ENCODE measurements around the gene RBM18.

RBM18 gene

DNA sequence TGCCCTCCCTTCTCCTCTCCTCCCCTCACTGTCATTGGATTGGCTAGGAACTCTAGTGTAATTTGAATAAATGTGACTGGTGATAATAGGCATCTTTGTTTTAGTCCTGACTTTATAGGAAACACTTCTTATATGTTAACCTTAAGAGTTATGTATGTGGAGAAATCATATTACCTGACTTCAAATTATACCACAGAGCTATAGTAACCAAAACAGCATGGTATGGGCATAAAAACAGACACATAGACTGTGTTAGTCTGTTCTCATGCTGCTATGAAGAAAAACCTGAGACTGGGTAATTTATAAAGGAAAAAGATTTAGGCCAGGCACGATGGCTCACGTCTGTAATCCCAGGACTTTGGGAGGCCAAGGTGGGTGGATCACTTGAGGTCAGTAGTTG is 9.4 kb upstream of the RBM18 start:
- no peaks in the 10 kb centered on the region for H3K4me1 ChIP-seq (ENCODE audit: insufficient read depth, insufficient read length)
- no peak for DNase-seq (ENCODE audit: low read depth, low spot score)
- H3K9ac ChIP-seq (ENCODE audit: insufficient read length, low read depth): no peak overlapping the region
- H3K36me3 ChIP-seq (ENCODE audit: insufficient read depth, insufficient read length, low read length): peaks cover 52% of the 10 kb centered on the region
- TF ChIP-seq ZNF274 (IDR thresholded peaks at IDR 0.05; ENCODE audit: low read depth, low read length) (no peak), SUZ12 (IDR thresholded peaks at IDR 0.05; ENCODE audit: extremely low read depth, insufficient read depth, insufficient read length) (no peak), YY1 (IDR thresholded peaks at IDR 0.05; ENCODE audit: insufficient read depth, insufficient read length) (no peak)
- H3K4me3 ChIP-seq (ENCODE audit: insufficient read length, low read depth): no peak overlapping the region
- no peaks in the 10 kb centered on the region for H3K27me3 ChIP-seq (ENCODE audit: insufficient read depth, insufficient read length)
- peaks cover 16% of the 10 kb centered on the region for H3K9me3 ChIP-seq (ENCODE audit: insufficient read depth, low read length)

DNA sequence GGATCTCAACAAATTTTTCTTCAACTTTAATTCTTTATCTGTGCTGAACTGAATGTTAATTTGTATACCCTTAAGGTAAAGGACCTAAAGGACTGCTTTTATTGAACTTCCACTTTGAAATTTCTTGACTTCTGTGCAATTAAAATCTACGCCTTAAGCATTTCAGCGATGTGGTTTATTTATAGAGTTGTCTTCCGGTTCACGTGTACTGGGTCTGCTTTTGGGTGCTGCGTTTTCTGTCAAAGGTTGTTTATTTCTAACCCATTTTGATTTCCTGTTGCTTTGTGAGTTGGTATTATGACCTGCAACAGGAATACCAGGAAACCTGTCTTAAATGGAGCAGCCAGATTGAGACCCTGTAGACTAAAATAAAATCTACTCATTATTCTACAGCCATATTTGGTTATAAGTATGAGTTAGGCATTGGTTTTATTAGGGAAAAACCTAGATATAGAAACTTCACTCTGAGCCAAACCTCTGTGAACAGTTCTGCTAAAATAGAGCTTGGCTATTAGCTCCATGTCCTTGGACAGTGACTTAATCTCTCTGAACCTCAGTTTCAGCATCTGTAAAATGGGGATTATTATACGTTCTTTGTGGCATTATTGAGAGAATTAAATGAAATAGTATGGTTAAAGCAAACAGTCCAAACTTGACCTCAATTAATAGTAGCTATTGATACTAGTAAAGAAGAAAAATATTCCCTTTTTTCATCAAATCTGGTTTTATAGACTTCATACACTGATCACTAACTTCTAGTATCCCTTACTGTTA is 3.6 kb upstream of the RBM18 start:
- H3K4me1 ChIP-seq (ENCODE audit: insufficient read depth, insufficient read length): no peaks in the 10 kb centered on the region
- H3K4me3 ChIP-seq (ENCODE audit: insufficient read length, low read depth): no peak overlapping the region
- H3K27me3 ChIP-seq (ENCODE audit: insufficient read depth, insufficient read length): no peaks in the 10 kb centered on the region
- TF ChIP-seq ZNF274 (IDR thresholded peaks at IDR 0.05; ENCODE audit: low read depth, low read length) (no peak), YY1 (IDR thresholded peaks at IDR 0.05; ENCODE audit: insufficient read depth, insufficient read length) (no peak), SUZ12 (IDR thresholded peaks at IDR 0.05; ENCODE audit: extremely low read depth, insufficient read depth, insufficient read length) (no peak)
- no peaks in the 10 kb centered on the region for H3K9me3 ChIP-seq (ENCODE audit: insufficient read depth, low read length)
- peaks cover 52% of the 10 kb centered on the region for H3K36me3 ChIP-seq (ENCODE audit: insufficient read depth, insufficient read length, low read length)
- no peak for DNase-seq (ENCODE audit: low read depth, low spot score)
- no peak overlapping the region for H3K9ac ChIP-seq (ENCODE audit: insufficient read length, low read depth)

GRCh38 chr9:122265149-122265915 is 692 bp upstream of the RBM18 start:
- H3K4me3 ChIP-seq (ENCODE audit: insufficient read length, low read depth): peak overlapping the region; percentile 89
- TF ChIP-seq YY1 (IDR thresholded peaks at IDR 0.05; ENCODE audit: insufficient read depth, insufficient read length): no peak
- no peaks in the 10 kb centered on the region for H3K9me3 ChIP-seq (ENCODE audit: insufficient read depth, low read length)
- H3K4me1 ChIP-seq (ENCODE audit: insufficient read depth, insufficient read length): no peaks in the 10 kb centered on the region
- no peaks in the 10 kb centered on the region for H3K27me3 ChIP-seq (ENCODE audit: insufficient read depth, insufficient read length)
- peak overlapping the region; percentile 94 for H3K9ac ChIP-seq (ENCODE audit: insufficient read length, low read depth)
- peaks cover 53% of the 10 kb centered on the region for H3K36me3 ChIP-seq (ENCODE audit: insufficient read depth, insufficient read length, low read length)
- DNase-seq (ENCODE audit: low read depth, low spot score): no peak

DNA sequence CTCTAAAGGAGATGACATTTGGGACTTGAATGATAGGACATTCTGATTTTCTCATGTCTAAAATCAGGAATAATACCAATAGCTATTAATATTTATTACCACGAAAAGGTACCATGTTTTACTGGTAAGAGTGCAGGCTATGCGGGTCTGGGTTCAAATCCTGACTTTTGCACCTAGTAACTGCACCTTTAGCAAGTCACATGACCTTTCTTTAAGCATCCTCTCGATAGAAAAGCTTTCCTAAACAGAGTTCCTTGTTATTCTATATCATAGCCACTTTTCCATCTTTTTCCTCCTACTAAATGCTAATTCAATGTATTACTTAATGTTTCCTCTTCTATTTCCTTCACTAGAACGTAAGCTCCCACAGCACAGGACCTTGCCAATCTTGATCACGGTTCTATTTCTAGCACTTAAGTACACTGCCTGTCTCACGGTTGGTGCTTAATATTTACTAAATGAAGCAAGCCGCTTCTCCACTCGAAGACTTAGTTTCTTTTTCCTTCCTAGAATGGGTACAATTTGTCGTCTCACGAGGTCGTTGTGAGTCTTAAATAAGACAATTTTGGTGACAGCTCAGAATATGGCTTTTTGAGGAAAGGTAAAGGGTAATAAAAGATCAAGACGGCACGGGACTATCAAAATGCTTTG is 816 bp downstream of the RBM18 start:
- Histone ChIP-seq H3K27me3 (ENCODE audit: insufficient read depth, insufficient read length) (no peaks in the 10 kb centered on the region), H3K9me3 (ENCODE audit: insufficient read depth, low read length) (no peaks in the 10 kb centered on the region), H3K36me3 (ENCODE audit: insufficient read depth, insufficient read length, low read length) (peaks cover 62% of the 10 kb centered on the region), H3K4me1 (ENCODE audit: insufficient read depth, insufficient read length) (no peaks in the 10 kb centered on the region), H3K9ac (ENCODE audit: insufficient read length, low read depth) (peak overlapping the region; percentile 94), H3K4me3 (ENCODE audit: insufficient read length, low read depth) (peak overlapping the region; percentile 89)
- TF ChIP-seq YY1 (IDR thresholded peaks at IDR 0.05; ENCODE audit: insufficient read depth, insufficient read length): no peak
- TF ChIP-seq SUZ12 (IDR thresholded peaks at IDR 0.05; ENCODE audit: extremely low read depth, insufficient read depth, insufficient read length): no peak
- no peak for TF ChIP-seq ZNF274 (IDR thresholded peaks at IDR 0.05; ENCODE audit: low read depth, low read length)
- DNase-seq (ENCODE audit: low read depth, low spot score): no peak

DNA sequence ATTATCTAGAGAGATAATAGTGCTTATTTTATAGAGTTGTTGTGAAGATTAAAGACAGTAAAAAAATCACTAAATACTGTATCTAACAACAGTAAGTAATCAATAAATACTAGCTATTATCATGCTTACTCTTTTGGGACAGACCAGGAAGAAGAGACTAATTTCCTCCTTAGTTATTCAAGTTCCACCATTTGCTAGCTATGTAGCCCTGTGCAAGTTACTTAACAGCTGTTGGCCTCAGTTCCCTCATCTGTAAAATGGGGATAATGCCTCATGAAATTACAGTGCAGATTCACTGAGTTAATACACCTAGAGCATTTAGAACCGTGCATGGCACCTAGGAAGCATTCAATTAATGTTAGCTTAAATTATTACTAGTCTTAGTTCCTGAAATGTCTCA is 2.6 kb downstream of the RBM18 start:
- Histone ChIP-seq H3K9ac (ENCODE audit: insufficient read length, low read depth) (no peak overlapping the region), H3K27me3 (ENCODE audit: insufficient read depth, insufficient read length) (no peaks in the 10 kb centered on the region), H3K36me3 (ENCODE audit: insufficient read depth, insufficient read length, low read length) (peaks cover 70% of the 10 kb centered on the region), H3K4me3 (ENCODE audit: insufficient read length, low read depth) (no peak overlapping the region), H3K4me1 (ENCODE audit: insufficient read depth, insufficient read length) (no peaks in the 10 kb centered on the region), H3K9me3 (ENCODE audit: insufficient read depth, low read length) (no peaks in the 10 kb centered on the region)
- DNase-seq (ENCODE audit: low read depth, low spot score): no peak
- no peak for TF ChIP-seq YY1 (IDR thresholded peaks at IDR 0.05; ENCODE audit: insufficient read depth, insufficient read length)

- no peaks in the 10 kb centered on the region for H3K4me1 ChIP-seq (ENCODE audit: insufficient read depth, insufficient read length)
- H3K36me3 ChIP-seq (ENCODE audit: insufficient read depth, insufficient read length, low read length): peaks cover 68% of the 10 kb centered on the region
- no peaks in the 10 kb centered on the region for H3K9me3 ChIP-seq (ENCODE audit: insufficient read depth, low read length)
- no peaks in the 10 kb centered on the region for H3K27me3 ChIP-seq (ENCODE audit: insufficient read depth, insufficient read length)
- no peak for DNase-seq (ENCODE audit: low read depth, low spot score)
- TF ChIP-seq SUZ12 (IDR thresholded peaks at IDR 0.05; ENCODE audit: extremely low read depth, insufficient read depth, insufficient read length): no peak
- TF ChIP-seq ZNF274 (IDR thresholded peaks at IDR 0.05; ENCODE audit: low read depth, low read length): no peak
- no peak for TF ChIP-seq YY1 (IDR thresholded peaks at IDR 0.05; ENCODE audit: insufficient read depth, insufficient read length)
- H3K9ac ChIP-seq (ENCODE audit: insufficient read length, low read depth): no peak overlapping the region
- H3K4me3 ChIP-seq (ENCODE audit: insufficient read length, low read depth): no peak overlapping the region
Observed at GRCh38 chr9:122261469-122261881, 3.2 kb downstream of the RBM18 start.

- Histone ChIP-seq H3K4me1 (ENCODE audit: insufficient read depth, insufficient read length) (no peaks in the 10 kb centered on the region), H3K9ac (ENCODE audit: insufficient read length, low read depth) (no peak overlapping the region), H3K9me3 (ENCODE audit: insufficient read depth, low read length) (no peaks in the 10 kb centered on the region), H3K27me3 (ENCODE audit: insufficient read depth, insufficient read length) (no peaks in the 10 kb centered on the region), H3K4me3 (ENCODE audit: insufficient read length, low read depth) (no peak overlapping the region), H3K36me3 (ENCODE audit: insufficient read depth, insufficient read length, low read length) (peaks cover 59% of the 10 kb centered on the region)
- TF ChIP-seq ZNF274 (IDR thresholded peaks at IDR 0.05; ENCODE audit: low read depth, low read length) (no peak), SUZ12 (IDR thresholded peaks at IDR 0.05; ENCODE audit: extremely low read depth, insufficient read depth, insufficient read length) (no peak)
- no peak for DNase-seq (ENCODE audit: low read depth, low spot score)
Observed at GRCh38 chr9:122258886-122259415, 5.7 kb downstream of the RBM18 start.
